ENCODE data around the gene SNX20.

DNA sequence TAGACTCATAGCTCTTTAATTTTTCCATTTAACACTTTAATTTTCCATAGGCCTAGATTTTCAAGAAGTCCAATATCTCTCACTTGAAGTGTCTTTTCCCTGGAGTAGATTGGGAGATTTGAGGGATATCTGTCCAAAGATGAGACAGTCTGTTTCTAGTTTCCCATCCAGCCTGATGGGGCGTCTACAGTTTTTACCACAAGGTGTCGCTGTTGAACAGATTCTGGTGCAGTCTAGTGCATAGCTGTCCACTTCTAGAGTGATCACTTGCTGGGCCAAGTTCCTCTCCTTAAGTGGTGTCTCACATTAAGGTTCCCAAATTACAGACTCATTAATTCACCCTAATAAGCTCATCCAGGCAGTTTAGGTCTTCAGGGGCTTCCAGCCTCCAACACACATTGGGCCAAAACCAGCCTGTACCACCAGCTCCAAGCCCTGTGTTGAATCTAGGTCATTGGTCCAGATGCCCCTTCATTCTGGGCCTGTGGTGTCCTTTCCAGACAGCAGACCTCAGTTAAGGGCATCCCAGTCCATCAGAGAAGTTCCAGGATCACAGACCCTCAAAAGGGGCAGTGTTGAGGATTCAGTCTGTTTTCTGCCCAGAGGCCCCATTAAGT is 9.4 kb downstream of the SNX20 start:
- TF ChIP-seq, protein P1, sequence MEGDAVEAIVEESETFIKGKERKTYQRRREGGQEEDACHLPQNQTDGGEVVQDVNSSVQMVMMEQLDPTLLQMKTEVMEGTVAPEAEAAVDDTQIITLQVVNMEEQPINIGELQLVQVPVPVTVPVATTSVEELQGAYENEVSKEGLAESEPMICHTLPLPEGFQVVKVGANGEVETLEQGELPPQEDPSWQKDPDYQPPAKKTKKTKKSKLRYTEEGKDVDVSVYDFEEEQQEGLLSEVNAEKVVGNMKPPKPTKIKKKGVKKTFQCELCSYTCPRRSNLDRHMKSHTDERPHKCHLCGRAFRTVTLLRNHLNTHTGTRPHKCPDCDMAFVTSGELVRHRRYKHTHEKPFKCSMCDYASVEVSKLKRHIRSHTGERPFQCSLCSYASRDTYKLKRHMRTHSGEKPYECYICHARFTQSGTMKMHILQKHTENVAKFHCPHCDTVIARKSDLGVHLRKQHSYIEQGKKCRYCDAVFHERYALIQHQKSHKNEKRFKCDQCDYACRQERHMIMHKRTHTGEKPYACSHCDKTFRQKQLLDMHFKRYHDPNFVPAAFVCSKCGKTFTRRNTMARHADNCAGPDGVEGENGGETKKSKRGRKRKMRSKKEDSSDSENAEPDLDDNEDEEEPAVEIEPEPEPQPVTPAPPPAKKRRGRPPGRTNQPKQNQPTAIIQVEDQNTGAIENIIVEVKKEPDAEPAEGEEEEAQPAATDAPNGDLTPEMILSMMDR (IDR thresholded peaks at IDR 0.05 in 4 of 5, conservative IDR thresholded peaks at IDR 0.05 in 1 of 5): peak in 3 of 5 experiments; percentile 31 to 37 (median 34)
- no peak for TF ChIP-seq POLR2A (IDR thresholded peaks at IDR 0.05)

All from gastrocnemius medialis (tissue), 4 donors.